SJCRH30 (cell line): ENCODE data around the gene ZBTB21. TPM values are rescaled to one million over a fixed set of nuclear protein-coding genes. Genes with fewer than 3 reads are reported as not detected.
"Not testable (repeated sequence)": the region's sequence is repeated elsewhere in the genome, so short reads cannot be mapped to it uniquely, and the experiment has no call there.

Experiments used
- DNase-seq, 2 experiments: peaks; one replicate each; pipeline ENCODE4 v3.0.0-alpha.2; 2015 to 2020
- H3K27ac ChIP-seq: fragments of 250-450 bp; sonication (Bioruptor Pico); 2 replicates; pipeline ENCODE4 v1.5.1; 2020; ENCODE audit warnings: mild to moderate bottlenecking, moderate library complexity
- H3K27me3 ChIP-seq: fragments of 250-450 bp; sonication (Bioruptor Pico); 2 replicates; pipeline ENCODE4 v1.5.1; 2020; ENCODE audit warnings: mild to moderate bottlenecking, moderate library complexity
- H3K36me3 ChIP-seq: fragments of 250-450 bp; sonication (Bioruptor Pico); 2 replicates; pipeline ENCODE4 v1.5.1; 2020; ENCODE audit warnings: mild to moderate bottlenecking, moderate library complexity
- H3K4me1 ChIP-seq: fragments of 250-450 bp; sonication (Bioruptor Pico); 2 replicates; pipeline ENCODE4 v1.5.1; 2020; ENCODE audit warnings: mild to moderate bottlenecking, moderate library complexity
- H3K4me3 ChIP-seq: fragments of 250-450 bp; sonication (Bioruptor Pico); 2 replicates; pipeline ENCODE4 v1.5.1; 2020; ENCODE audit warnings: mild to moderate bottlenecking, moderate library complexity
- H3K9me3 ChIP-seq: fragments of 250-450 bp; sonication (Bioruptor Pico); replicated peaks from 2 replicates; pipeline ENCODE4 v1.5.1; 2020; ENCODE audit warnings: mild to moderate bottlenecking, moderate library complexity
- total RNA-seq: library from RNA; depleted of rRNA; stranded (reverse); fragments of >200 nt; shearing (Covaris generic); gene quantifications from 2 replicates; pipeline ENCODE4 v1.2.3, GENCODE V29; 2014

The ZBTB21 gene
- total RNA-seq, 1 experiment from 2014 or later, result 25.7 TPM

- DNase-seq, result no peak
- Histone ChIP-seq H3K4me1 (no peaks in the 10 kb centered on the region), H3K36me3 (peaks cover 38% of the 10 kb centered on the region), H3K27ac (no peak overlapping the region), H3K9me3 (no peaks in the 10 kb centered on the region), H3K4me3 (no peak overlapping the region), H3K27me3 (no peaks in the 10 kb centered on the region)
Measured at GRCh38 chr21:42000908-42001307, 9.3 kb downstream of the ZBTB21 start.

GRCh38 chr21:41997657-41998056 is 12.5 kb downstream of the ZBTB21 start:
- Histone ChIP-seq H3K27ac (no peak overlapping the region), H3K4me1 (no peaks in the 10 kb centered on the region), H3K4me3 (no peak overlapping the region), H3K27me3 (no peaks in the 10 kb centered on the region), H3K9me3 (no peaks in the 10 kb centered on the region), H3K36me3 (peaks cover 56% of the 10 kb centered on the region)
- DNase-seq, result no peak

GRCh38 chr21:41995577-41995976 is 14.6 kb downstream of the ZBTB21 start:
- Histone ChIP-seq H3K9me3 (no peaks in the 10 kb centered on the region), H3K27me3 (no peaks in the 10 kb centered on the region), H3K36me3 (peaks cover 53% of the 10 kb centered on the region), H3K4me3 (no peak overlapping the region), H3K27ac (no peak overlapping the region), H3K4me1 (no peaks in the 10 kb centered on the region)
- no peak for DNase-seq

GRCh38 chr21:41994613-41995012 is 15.5 kb downstream of the ZBTB21 start:
- not testable (repeated sequence) for H3K27ac ChIP-seq, H3K4me3 ChIP-seq, H3K4me1 ChIP-seq, H3K9me3 ChIP-seq, H3K27me3 ChIP-seq, DNase-seq
- H3K36me3 ChIP-seq, result peaks cover 57% of the 10 kb centered on the region

GRCh38 chr21:41993744-41994143 is 16.4 kb downstream of the ZBTB21 start:
- Histone ChIP-seq H3K27ac (no peak overlapping the region), H3K36me3 (peaks cover 58% of the 10 kb centered on the region), H3K27me3 (no peaks in the 10 kb centered on the region), H3K4me1 (no peaks in the 10 kb centered on the region), H3K4me3 (no peak overlapping the region), H3K9me3 (no peaks in the 10 kb centered on the region)
- no peak for DNase-seq

GRCh38 chr21:41992576-41992975 is 17.6 kb downstream of the ZBTB21 start:
- no peak overlapping the region for H3K27ac ChIP-seq
- DNase-seq, result no peak
- peaks cover 2% of the 10 kb centered on the region for H3K4me1 ChIP-seq
- no peaks in the 10 kb centered on the region for H3K9me3 ChIP-seq
- no peaks in the 10 kb centered on the region for H3K27me3 ChIP-seq
- H3K36me3 ChIP-seq, result peaks cover 56% of the 10 kb centered on the region
- H3K4me3 ChIP-seq, result no peak overlapping the region

- peaks cover 11% of the 10 kb centered on the region for H3K4me1 ChIP-seq
- no peaks in the 10 kb centered on the region for H3K9me3 ChIP-seq
- H3K27ac ChIP-seq, result no peak overlapping the region
- H3K27me3 ChIP-seq, result no peaks in the 10 kb centered on the region
- H3K36me3 ChIP-seq, result peaks cover 50% of the 10 kb centered on the region
- no peak for DNase-seq
- no peak overlapping the region for H3K4me3 ChIP-seq
Measured at GRCh38 chr21:41991659-41992058, 18.5 kb downstream of the ZBTB21 start.

GRCh38 chr21:41989698-41990097 is 20.5 kb downstream of the ZBTB21 start:
- H3K27me3 ChIP-seq, result no peaks in the 10 kb centered on the region
- H3K36me3 ChIP-seq, result peaks cover 33% of the 10 kb centered on the region
- no peak for DNase-seq
- peaks cover 21% of the 10 kb centered on the region for H3K4me1 ChIP-seq
- H3K4me3 ChIP-seq, result no peak overlapping the region
- H3K27ac ChIP-seq, result no peak overlapping the region
- H3K9me3 ChIP-seq, result no peaks in the 10 kb centered on the region

- DNase-seq, result no peak
- Histone ChIP-seq H3K4me3 (no peak overlapping the region), H3K36me3 (peaks cover 18% of the 10 kb centered on the region), H3K27ac (peak overlapping the region; percentile 79), H3K4me1 (peaks cover 21% of the 10 kb centered on the region), H3K9me3 (no peaks in the 10 kb centered on the region), H3K27me3 (no peaks in the 10 kb centered on the region)
Measured at GRCh38 chr21:41987310-41987709, 22.9 kb downstream of the ZBTB21 start.

- Histone ChIP-seq H3K27ac (peak overlapping the region; percentile 79), H3K9me3 (no peaks in the 10 kb centered on the region), H3K36me3 (peaks cover 10% of the 10 kb centered on the region), H3K4me3 (no peak overlapping the region), H3K4me1 (peaks cover 21% of the 10 kb centered on the region), H3K27me3 (no peaks in the 10 kb centered on the region)
- DNase-seq, result peak; percentile 51 to 86
Measured at GRCh38 chr21:41985662-41986416, 24.3 kb downstream of the ZBTB21 start.

GRCh38 chr21:41983229-41983628 is 26.9 kb downstream of the ZBTB21 start:
- no peak for DNase-seq
- H3K36me3 ChIP-seq, result no peaks in the 10 kb centered on the region
- no peaks in the 10 kb centered on the region; the same call in 1 of the 2 replicates for H3K9me3 ChIP-seq
- H3K27ac ChIP-seq, result no peak overlapping the region
- H3K4me3 ChIP-seq, result no peak overlapping the region
- H3K4me1 ChIP-seq, result peaks cover 21% of the 10 kb centered on the region
- no peaks in the 10 kb centered on the region for H3K27me3 ChIP-seq

- Histone ChIP-seq H3K36me3 (no peaks in the 10 kb centered on the region), H3K4me3 (no peak overlapping the region), H3K9me3 (no peaks in the 10 kb centered on the region; the same call in 1 of the 2 replicates), H3K27me3 (no peaks in the 10 kb centered on the region), H3K27ac (no peak overlapping the region), H3K4me1 (peaks cover 3% of the 10 kb centered on the region; the same call in 1 of the 2 replicates)
- DNase-seq, result no peak
Measured at GRCh38 chr21:41980561-41980960, 29.6 kb downstream of the ZBTB21 start.

- DNase-seq, result no peak
- no peaks in the 10 kb centered on the region for H3K36me3 ChIP-seq
- H3K9me3 ChIP-seq, result no peaks in the 10 kb centered on the region; the same call in 1 of the 2 replicates
- H3K27me3 ChIP-seq, result no peaks in the 10 kb centered on the region
- no peaks in the 10 kb centered on the region for H3K4me1 ChIP-seq
- H3K27ac ChIP-seq, result no peak overlapping the region
- no peak overlapping the region for H3K4me3 ChIP-seq
Measured at GRCh38 chr21:41979751-41980369, 30.3 kb downstream of the ZBTB21 start.

GRCh38 chr21:41979335-41979734 is 30.8 kb downstream of the ZBTB21 start:
- Histone ChIP-seq H3K27me3 (no peaks in the 10 kb centered on the region), H3K4me1 (no peaks in the 10 kb centered on the region), H3K9me3 (no peaks in the 10 kb centered on the region; the same call in 1 of the 2 replicates), H3K27ac (no peak overlapping the region), H3K4me3 (no peak overlapping the region), H3K36me3 (no peaks in the 10 kb centered on the region)
- DNase-seq, result no peak

GRCh38 chr21:41977034-41977950 is 32.9 kb downstream of the ZBTB21 start:
- Histone ChIP-seq H3K9me3 (no peaks in the 10 kb centered on the region; the same call in 1 of the 2 replicates), H3K27me3 (no peaks in the 10 kb centered on the region), H3K4me3 (no peak overlapping the region), H3K4me1 (no peaks in the 10 kb centered on the region), H3K36me3 (no peaks in the 10 kb centered on the region), H3K27ac (no peak overlapping the region)
- DNase-seq, result no peak
